ES-I3 (cell line): ENCODE measurements around the gene ACIN1.
A peak's percentile ranks its signal among the peaks of the same experiment; 100 is the strongest.

Experiments
- H3K36me3 ChIP-seq: 2 replicates; pipeline ENCODE4 v1.6.1; 2013; ENCODE audit warnings: mild to moderate bottlenecking, low read length, control low read depth, moderate library complexity; ENCODE audit not compliant: insufficient read depth
- H3K4me1 ChIP-seq: 2 replicates; pipeline ENCODE4 v1.6.1; 2013; ENCODE audit warnings: mild to moderate bottlenecking, control low read depth, low read length; ENCODE audit not compliant: insufficient read depth
- H3K9ac ChIP-seq: 2 replicates; pipeline ENCODE4 v1.6.1; 2013; ENCODE audit warnings: low read depth, mild to moderate bottlenecking, low read length, moderate library complexity
- H3K9me3 ChIP-seq: 2 replicates; pipeline ENCODE4 v1.6.1; 2013; ENCODE audit warnings: mild to moderate bottlenecking, low read length, moderate library complexity; ENCODE audit not compliant: control insufficient read depth, insufficient read depth

Gene ACIN1

GRCh38 chr14:23093104-23093503 lies 1.8 kb downstream of the ACIN1 start:
- Histone ChIP-seq H3K4me1 (peaks cover 5% of the 10 kb centered on the region; the same call in 1 of the 2 replicates), H3K36me3 (peaks cover 24% of the 10 kb centered on the region), H3K9ac (no peak overlapping the region), H3K9me3 (no peaks in the 10 kb centered on the region)

GRCh38 chr14:23091294-23092225 lies 3.4 kb downstream of the ACIN1 start:
- peaks cover 24% of the 10 kb centered on the region for H3K36me3 ChIP-seq
- H3K4me1 ChIP-seq = peaks cover 5% of the 10 kb centered on the region; the same call in 1 of the 2 replicates
- no peak overlapping the region for H3K9ac ChIP-seq
- no peaks in the 10 kb centered on the region for H3K9me3 ChIP-seq

GRCh38 chr14:23090254-23090636 lies 4.7 kb downstream of the ACIN1 start:
- H3K9ac ChIP-seq = no peak overlapping the region

GRCh38 chr14:23089498-23090253 lies 5.3 kb downstream of the ACIN1 start:
- H3K4me1 ChIP-seq = peaks cover 5% of the 10 kb centered on the region; the same call in 1 of the 2 replicates
- H3K9me3 ChIP-seq = no peaks in the 10 kb centered on the region
- no peak overlapping the region for H3K9ac ChIP-seq
- H3K36me3 ChIP-seq = peaks cover 24% of the 10 kb centered on the region

More at GRCh38 chr14:23090254-23090636, 4.7 kb downstream of the ACIN1 start:
- Histone ChIP-seq H3K4me1 (peaks cover 5% of the 10 kb centered on the region; the same call in 1 of the 2 replicates), H3K36me3 (peaks cover 24% of the 10 kb centered on the region), H3K9me3 (no peaks in the 10 kb centered on the region)

GRCh38 chr14:23086565-23086964 lies 8.4 kb downstream of the ACIN1 start:
- Histone ChIP-seq H3K9me3 (no peaks in the 10 kb centered on the region), H3K4me1 (no peaks in the 10 kb centered on the region), H3K36me3 (peaks cover 22% of the 10 kb centered on the region), H3K9ac (no peak overlapping the region)

- Histone ChIP-seq H3K36me3 (peaks cover 25% of the 10 kb centered on the region), H3K9me3 (no peaks in the 10 kb centered on the region), H3K9ac (no peak overlapping the region), H3K4me1 (no peaks in the 10 kb centered on the region)
Measured at GRCh38 chr14:23085458-23085857, 9.5 kb downstream of the ACIN1 start.

GRCh38 chr14:23080474-23080873 lies 14.5 kb downstream of the ACIN1 start:
- H3K9ac ChIP-seq = no peak overlapping the region
- no peaks in the 10 kb centered on the region for H3K9me3 ChIP-seq
- H3K36me3 ChIP-seq = peaks cover 43% of the 10 kb centered on the region
- H3K4me1 ChIP-seq = peaks cover 8% of the 10 kb centered on the region

GRCh38 chr14:23079716-23080115 lies 15.2 kb downstream of the ACIN1 start:
- peaks cover 46% of the 10 kb centered on the region for H3K36me3 ChIP-seq
- peaks cover 8% of the 10 kb centered on the region for H3K4me1 ChIP-seq
- H3K9me3 ChIP-seq = no peaks in the 10 kb centered on the region
- H3K9ac ChIP-seq = no peak overlapping the region

- Histone ChIP-seq H3K9ac (no peak overlapping the region), H3K4me1 (peaks cover 8% of the 10 kb centered on the region), H3K36me3 (peaks cover 46% of the 10 kb centered on the region), H3K9me3 (no peaks in the 10 kb centered on the region)
Measured at GRCh38 chr14:23078692-23079116, 16.2 kb downstream of the ACIN1 start.

- no peaks in the 10 kb centered on the region for H3K9me3 ChIP-seq
- no peak overlapping the region for H3K9ac ChIP-seq
- peaks cover 46% of the 10 kb centered on the region for H3K36me3 ChIP-seq
- peaks cover 8% of the 10 kb centered on the region for H3K4me1 ChIP-seq
Measured at GRCh38 chr14:23077962-23078361, 17.0 kb downstream of the ACIN1 start.

GRCh38 chr14:23076785-23077408 lies 18.0 kb downstream of the ACIN1 start:
- Histone ChIP-seq H3K9ac (no peak overlapping the region), H3K36me3 (peaks cover 53% of the 10 kb centered on the region)

GRCh38 chr14:23074906-23075305 lies 20.0 kb downstream of the ACIN1 start:
- no peak overlapping the region for H3K9ac ChIP-seq
- H3K36me3 ChIP-seq = peaks cover 38% of the 10 kb centered on the region
- no peaks in the 10 kb centered on the region for H3K9me3 ChIP-seq
- peaks cover 20% of the 10 kb centered on the region for H3K4me1 ChIP-seq

More at GRCh38 chr14:23076785-23077408, 18.0 kb downstream of the ACIN1 start:
- no peaks in the 10 kb centered on the region for H3K9me3 ChIP-seq
- peaks cover 13% of the 10 kb centered on the region for H3K4me1 ChIP-seq

- Histone ChIP-seq H3K4me1 (peaks cover 20% of the 10 kb centered on the region), H3K9ac (peak overlapping the region; percentile 96; the same call in 1 of the 2 replicates), H3K9me3 (no peaks in the 10 kb centered on the region), H3K36me3 (peaks cover 40% of the 10 kb centered on the region)
Measured at GRCh38 chr14:23071921-23072539, 22.9 kb downstream of the ACIN1 start.
